ENCODE measurements around the gene ARL6.
A peak's percentile ranks its signal among the peaks of the same experiment; 100 is the strongest.

The ARL6 gene, protein sequence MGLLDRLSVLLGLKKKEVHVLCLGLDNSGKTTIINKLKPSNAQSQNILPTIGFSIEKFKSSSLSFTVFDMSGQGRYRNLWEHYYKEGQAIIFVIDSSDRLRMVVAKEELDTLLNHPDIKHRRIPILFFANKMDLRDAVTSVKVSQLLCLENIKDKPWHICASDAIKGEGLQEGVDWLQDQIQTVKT

DNA sequence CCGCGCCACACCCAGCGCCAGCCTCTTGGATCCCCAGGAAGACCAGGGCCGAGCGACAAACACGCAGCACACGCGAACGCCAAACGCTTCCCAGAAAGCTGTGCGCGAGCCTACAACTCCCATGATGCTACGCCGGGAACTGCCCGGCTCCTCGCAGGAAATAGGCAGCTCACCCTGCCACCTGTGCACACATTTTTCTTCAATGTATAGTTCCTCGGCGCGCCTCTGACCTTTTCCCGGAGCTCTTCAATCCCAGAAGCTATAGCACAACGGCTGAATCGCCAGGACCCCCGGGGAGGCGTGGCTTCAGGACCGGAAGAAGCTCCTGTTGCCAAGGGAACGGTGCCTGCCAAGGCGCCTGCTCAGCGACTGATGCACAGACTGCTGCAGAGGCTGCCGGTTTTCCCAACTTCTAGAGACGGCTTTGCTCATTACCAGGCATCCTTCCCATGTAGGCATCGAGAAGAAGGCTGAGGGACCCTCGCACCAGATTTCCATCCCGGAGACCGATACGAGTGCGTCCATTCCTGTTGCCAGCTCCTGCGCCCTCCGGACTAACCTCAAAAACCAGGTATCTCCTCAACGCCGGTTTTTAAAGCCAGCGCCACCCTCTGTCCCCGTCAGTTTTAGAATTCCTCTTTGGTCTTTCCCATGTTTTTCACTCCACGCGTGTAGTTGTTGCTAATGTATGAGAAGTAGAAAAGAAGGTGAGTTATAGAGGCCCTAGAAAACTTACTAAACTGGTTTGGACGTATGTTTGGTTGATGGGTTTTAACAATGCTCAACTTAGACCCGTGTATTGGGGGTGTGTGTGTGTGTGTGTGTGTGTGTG, at the start of gene ARL6:
Gene ARL6 (plus strand): TSS at position 352 of the 832 bp plus-strand sequence. CDS start 3,350 bp downstream, outside the sequence.
- Histone ChIP-seq H3K9ac (ENCODE audit: low read depth in 1 of 2, low read length in 2 of 2) (peak within 1 kb of the TSS; percentile 24 to 76), H3K27me3 (ENCODE audit: control insufficient read depth in 2 of 2, insufficient read depth in 2 of 2, low read length in 2 of 2) (no peaks in the 10 kb centered on the region), H3K4me3 (ENCODE audit: low read length in 2 of 2) (peak within 1 kb of the TSS; percentile 96 to 97), H3K4me1 (ENCODE audit: control insufficient read depth in 2 of 2, insufficient read depth in 2 of 2, low read length in 2 of 2) (no peaks in the 10 kb centered on the region), H3K27ac (ENCODE audit: low read depth in 2 of 2, low read length in 2 of 2) (peak within 1 kb of the TSS; percentile 26 to 69), H3K36me3 (ENCODE audit: control insufficient read depth in 2 of 2, insufficient read depth in 2 of 2, low read length in 2 of 2) (no peaks in the 10 kb centered on the region), H3K9me3 (ENCODE audit: control insufficient read depth in 2 of 2, low read length in 2 of 2) (no peaks in the 10 kb centered on the region)

DNA sequence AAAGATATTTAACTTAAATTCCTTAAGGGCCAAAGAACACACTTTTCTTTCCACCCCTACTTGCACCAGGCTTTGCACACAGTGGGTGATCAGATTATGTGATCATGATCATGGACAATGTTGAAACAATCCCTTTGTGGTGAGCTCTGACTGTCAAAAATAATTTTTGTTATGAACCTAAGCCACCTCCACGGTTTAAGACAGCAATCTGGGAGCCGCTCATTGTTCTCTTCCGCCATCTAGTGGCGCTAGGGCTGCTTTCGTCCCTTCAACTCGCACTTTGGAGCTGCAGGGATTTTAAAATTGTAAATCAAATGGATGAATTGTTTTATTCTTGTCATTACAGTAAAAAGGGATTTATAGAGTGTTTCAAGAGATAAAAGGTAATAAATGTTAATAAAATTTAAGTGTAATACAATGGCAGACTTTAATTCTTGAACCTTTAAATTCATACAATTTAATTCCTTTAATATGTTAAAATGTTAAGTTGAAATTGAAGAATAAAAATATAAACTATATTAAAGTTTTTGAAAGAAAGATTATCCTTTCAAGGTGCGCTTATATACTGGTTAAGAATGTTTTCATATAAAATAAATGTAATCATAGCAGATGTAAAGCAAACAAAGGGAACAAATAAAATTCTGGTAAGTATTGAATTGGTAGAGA, 45.3 kb upstream of the ARL6 start:
- Histone ChIP-seq H3K27ac (ENCODE audit: low read depth in 2 of 2, low read length in 2 of 2) (no peak overlapping the region), H3K27me3 (ENCODE audit: control insufficient read depth in 2 of 2, insufficient read depth in 2 of 2, low read length in 2 of 2) (no peaks in the 10 kb centered on the region), H3K9ac (ENCODE audit: low read depth in 1 of 2, low read length in 2 of 2) (no peak overlapping the region), H3K4me1 (ENCODE audit: control insufficient read depth in 2 of 2, insufficient read depth in 2 of 2, low read length in 2 of 2) (no peaks in the 10 kb centered on the region), H3K4me3 (ENCODE audit: low read length in 2 of 2) (no peak overlapping the region), H3K36me3 (ENCODE audit: control insufficient read depth in 2 of 2, insufficient read depth in 2 of 2, low read length in 2 of 2) (no peaks in the 10 kb centered on the region), H3K9me3 (ENCODE audit: control insufficient read depth in 2 of 2, low read length in 2 of 2) (no peaks in the 10 kb centered on the region)

DNA sequence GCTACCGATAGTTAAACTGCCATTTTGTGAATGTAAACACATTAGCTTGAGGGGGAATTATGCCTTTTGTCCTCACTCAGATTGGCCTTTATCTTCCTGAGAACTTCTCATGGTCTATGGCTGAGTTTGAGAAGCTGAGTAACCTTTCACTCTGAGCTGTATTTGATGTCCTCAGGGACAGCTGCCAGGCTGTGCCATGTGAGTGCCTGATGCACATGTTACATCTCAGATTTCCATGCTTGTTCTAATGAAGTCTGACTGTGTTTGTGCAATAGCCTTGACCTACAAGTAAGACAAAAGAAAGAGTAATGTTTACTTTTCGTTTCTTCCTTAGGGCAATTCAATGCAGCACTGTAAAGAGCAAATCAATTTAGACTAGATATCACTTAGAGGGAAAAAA, 44.1 kb upstream of the ARL6 start:
- H3K27me3 ChIP-seq (ENCODE audit: control insufficient read depth in 2 of 2, insufficient read depth in 2 of 2, low read length in 2 of 2) = no peaks in the 10 kb centered on the region
- H3K4me3 ChIP-seq (ENCODE audit: low read length in 2 of 2) = no peak overlapping the region
- H3K4me1 ChIP-seq (ENCODE audit: control insufficient read depth in 2 of 2, insufficient read depth in 2 of 2, low read length in 2 of 2) = no peaks in the 10 kb centered on the region
- no peaks in the 10 kb centered on the region for H3K9me3 ChIP-seq (ENCODE audit: control insufficient read depth in 2 of 2, low read length in 2 of 2)
- H3K36me3 ChIP-seq (ENCODE audit: control insufficient read depth in 2 of 2, insufficient read depth in 2 of 2, low read length in 2 of 2) = no peaks in the 10 kb centered on the region
- no peak overlapping the region for H3K9ac ChIP-seq (ENCODE audit: low read depth in 1 of 2, low read length in 2 of 2)
- H3K27ac ChIP-seq (ENCODE audit: low read depth in 2 of 2, low read length in 2 of 2) = no peak overlapping the region

DNA sequence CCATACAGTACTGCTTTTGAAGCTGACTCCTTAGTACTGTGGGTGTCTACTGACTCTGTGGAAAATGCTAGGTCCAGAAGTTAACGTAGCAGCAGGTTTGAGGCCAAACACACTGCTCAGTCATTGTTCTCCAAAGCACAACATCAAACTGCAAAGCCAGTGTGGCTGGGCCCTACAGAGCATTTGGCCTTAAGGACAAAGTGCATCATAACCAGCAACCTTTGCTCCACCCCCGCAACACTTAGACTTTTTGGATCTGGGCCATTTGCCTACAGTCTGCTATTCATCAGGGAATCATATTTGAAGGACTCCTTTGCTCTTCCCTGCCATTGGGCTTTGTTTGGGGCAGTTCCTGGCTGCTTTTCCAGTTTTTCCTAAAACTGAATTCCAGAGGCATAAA, 43.1 kb upstream of the ARL6 start:
- H3K36me3 ChIP-seq (ENCODE audit: control insufficient read depth in 2 of 2, insufficient read depth in 2 of 2, low read length in 2 of 2) = no peaks in the 10 kb centered on the region
- H3K9me3 ChIP-seq (ENCODE audit: control insufficient read depth in 2 of 2, low read length in 2 of 2) = no peaks in the 10 kb centered on the region
- no peak overlapping the region for H3K9ac ChIP-seq (ENCODE audit: low read depth in 1 of 2, low read length in 2 of 2)
- no peak overlapping the region for H3K4me3 ChIP-seq (ENCODE audit: low read length in 2 of 2)
- H3K27me3 ChIP-seq (ENCODE audit: control insufficient read depth in 2 of 2, insufficient read depth in 2 of 2, low read length in 2 of 2) = no peaks in the 10 kb centered on the region
- no peak overlapping the region for H3K27ac ChIP-seq (ENCODE audit: low read depth in 2 of 2, low read length in 2 of 2)
- no peaks in the 10 kb centered on the region for H3K4me1 ChIP-seq (ENCODE audit: control insufficient read depth in 2 of 2, insufficient read depth in 2 of 2, low read length in 2 of 2)

DNA sequence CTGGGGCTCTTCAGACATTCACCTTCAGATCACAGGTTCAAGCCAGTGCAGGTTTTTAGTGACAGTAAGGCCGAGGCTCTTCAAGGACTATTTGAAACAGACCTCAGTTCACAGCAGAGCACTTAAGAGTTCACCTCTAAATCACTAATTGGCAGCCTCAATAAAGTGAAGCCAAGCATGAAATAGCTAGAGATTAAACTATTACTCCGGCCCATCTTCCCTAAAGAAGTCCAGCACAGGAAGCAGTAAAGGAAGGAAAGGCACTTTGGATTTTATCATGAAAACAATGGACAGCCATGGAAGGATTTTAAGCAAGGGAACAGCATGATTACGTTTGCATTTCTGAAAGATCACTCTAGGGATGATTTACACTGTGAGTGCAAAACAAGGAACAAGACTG, 27.6 kb upstream of the ARL6 start:
- no peaks in the 10 kb centered on the region for H3K9me3 ChIP-seq (ENCODE audit: control insufficient read depth in 2 of 2, low read length in 2 of 2)
- H3K9ac ChIP-seq (ENCODE audit: low read depth in 1 of 2, low read length in 2 of 2) = no peak overlapping the region
- no peaks in the 10 kb centered on the region for H3K36me3 ChIP-seq (ENCODE audit: control insufficient read depth in 2 of 2, insufficient read depth in 2 of 2, low read length in 2 of 2)
- H3K27me3 ChIP-seq (ENCODE audit: control insufficient read depth in 2 of 2, insufficient read depth in 2 of 2, low read length in 2 of 2) = no peaks in the 10 kb centered on the region
- H3K4me3 ChIP-seq (ENCODE audit: low read length in 2 of 2) = no peak overlapping the region
- H3K4me1 ChIP-seq (ENCODE audit: control insufficient read depth in 2 of 2, insufficient read depth in 2 of 2, low read length in 2 of 2) = no peaks in the 10 kb centered on the region
- H3K27ac ChIP-seq (ENCODE audit: low read depth in 2 of 2, low read length in 2 of 2) = no peak overlapping the region

DNA sequence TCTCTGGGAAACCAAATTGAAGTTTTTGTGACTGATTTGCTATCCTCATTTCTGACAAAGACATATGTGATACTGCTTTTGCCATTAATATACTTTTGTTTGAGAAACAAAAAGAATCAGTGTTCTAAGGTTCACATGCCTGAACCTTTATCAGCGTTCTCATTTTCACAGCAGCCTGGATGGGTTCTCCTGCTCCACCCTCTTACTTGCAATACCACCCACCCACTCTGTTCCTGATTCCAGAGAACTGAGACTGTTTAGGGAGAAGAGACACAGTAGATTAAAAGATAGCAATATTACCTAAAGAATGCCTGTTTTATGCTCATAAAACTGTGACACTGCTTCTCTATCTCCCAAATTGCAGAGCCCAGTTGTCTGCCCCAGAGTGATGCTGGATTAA, 25.8 kb upstream of the ARL6 start:
- Histone ChIP-seq H3K27ac (ENCODE audit: low read depth in 2 of 2, low read length in 2 of 2) (no peak overlapping the region), H3K9me3 (ENCODE audit: control insufficient read depth in 2 of 2, low read length in 2 of 2) (no peaks in the 10 kb centered on the region), H3K36me3 (ENCODE audit: control insufficient read depth in 2 of 2, insufficient read depth in 2 of 2, low read length in 2 of 2) (no peaks in the 10 kb centered on the region), H3K27me3 (ENCODE audit: control insufficient read depth in 2 of 2, insufficient read depth in 2 of 2, low read length in 2 of 2) (no peaks in the 10 kb centered on the region), H3K4me1 (ENCODE audit: control insufficient read depth in 2 of 2, insufficient read depth in 2 of 2, low read length in 2 of 2) (no peaks in the 10 kb centered on the region), H3K9ac (ENCODE audit: low read depth in 1 of 2, low read length in 2 of 2) (no peak overlapping the region), H3K4me3 (ENCODE audit: low read length in 2 of 2) (no peak overlapping the region)

DNA sequence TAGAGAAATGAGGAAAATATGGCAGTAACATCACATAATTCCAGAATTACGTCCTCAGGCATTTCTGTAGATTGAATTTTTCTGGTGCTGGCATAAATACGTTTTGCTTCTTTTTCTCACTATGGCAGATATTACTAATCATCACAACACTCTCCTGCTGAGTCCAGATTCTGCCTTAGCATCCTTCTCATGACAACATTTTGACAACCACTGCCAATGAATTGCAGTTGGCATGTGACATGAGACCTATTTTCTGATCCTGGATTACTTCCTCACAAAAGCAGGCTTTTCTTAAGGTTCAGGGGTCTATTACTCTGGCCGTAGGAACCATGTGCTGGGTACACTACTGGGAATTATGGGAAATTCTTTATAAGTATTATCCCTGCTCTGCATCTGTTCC, 22.5 kb upstream of the ARL6 start:
- Histone ChIP-seq H3K27me3 (ENCODE audit: control insufficient read depth in 2 of 2, insufficient read depth in 2 of 2, low read length in 2 of 2) (no peaks in the 10 kb centered on the region), H3K4me3 (ENCODE audit: low read length in 2 of 2) (no peak overlapping the region), H3K9ac (ENCODE audit: low read depth in 1 of 2, low read length in 2 of 2) (no peak overlapping the region), H3K9me3 (ENCODE audit: control insufficient read depth in 2 of 2, low read length in 2 of 2) (no peaks in the 10 kb centered on the region), H3K36me3 (ENCODE audit: control insufficient read depth in 2 of 2, insufficient read depth in 2 of 2, low read length in 2 of 2) (no peaks in the 10 kb centered on the region), H3K4me1 (ENCODE audit: control insufficient read depth in 2 of 2, insufficient read depth in 2 of 2, low read length in 2 of 2) (no peaks in the 10 kb centered on the region), H3K27ac (ENCODE audit: low read depth in 2 of 2, low read length in 2 of 2) (no peak overlapping the region)

DNA sequence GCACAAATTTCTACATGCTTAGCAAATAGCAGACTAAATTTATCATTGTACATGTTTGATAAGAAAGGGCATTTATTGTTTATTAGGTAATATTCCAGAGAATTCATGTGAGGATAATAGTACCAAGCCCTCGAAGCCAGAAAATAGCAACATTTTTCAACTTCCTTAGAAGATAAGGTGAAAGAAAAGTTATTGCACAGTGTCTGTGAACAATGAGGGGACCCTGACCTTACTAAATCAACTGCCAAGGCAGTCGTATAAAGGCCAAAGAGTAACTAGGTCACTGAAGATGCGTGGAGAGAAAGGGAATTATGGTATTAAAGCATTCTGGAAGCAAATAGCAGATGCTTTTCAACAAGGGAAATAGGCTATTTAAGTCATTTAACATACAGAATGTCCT, 20.3 kb upstream of the ARL6 start:
- Histone ChIP-seq H3K27me3 (ENCODE audit: control insufficient read depth in 2 of 2, insufficient read depth in 2 of 2, low read length in 2 of 2) (no peaks in the 10 kb centered on the region), H3K9ac (ENCODE audit: low read depth in 1 of 2, low read length in 2 of 2) (no peak overlapping the region), H3K4me1 (ENCODE audit: control insufficient read depth in 2 of 2, insufficient read depth in 2 of 2, low read length in 2 of 2) (no peaks in the 10 kb centered on the region), H3K9me3 (ENCODE audit: control insufficient read depth in 2 of 2, low read length in 2 of 2) (no peaks in the 10 kb centered on the region), H3K4me3 (ENCODE audit: low read length in 2 of 2) (no peak overlapping the region), H3K27ac (ENCODE audit: low read depth in 2 of 2, low read length in 2 of 2) (no peak overlapping the region), H3K36me3 (ENCODE audit: control insufficient read depth in 2 of 2, insufficient read depth in 2 of 2, low read length in 2 of 2) (no peaks in the 10 kb centered on the region)

DNA sequence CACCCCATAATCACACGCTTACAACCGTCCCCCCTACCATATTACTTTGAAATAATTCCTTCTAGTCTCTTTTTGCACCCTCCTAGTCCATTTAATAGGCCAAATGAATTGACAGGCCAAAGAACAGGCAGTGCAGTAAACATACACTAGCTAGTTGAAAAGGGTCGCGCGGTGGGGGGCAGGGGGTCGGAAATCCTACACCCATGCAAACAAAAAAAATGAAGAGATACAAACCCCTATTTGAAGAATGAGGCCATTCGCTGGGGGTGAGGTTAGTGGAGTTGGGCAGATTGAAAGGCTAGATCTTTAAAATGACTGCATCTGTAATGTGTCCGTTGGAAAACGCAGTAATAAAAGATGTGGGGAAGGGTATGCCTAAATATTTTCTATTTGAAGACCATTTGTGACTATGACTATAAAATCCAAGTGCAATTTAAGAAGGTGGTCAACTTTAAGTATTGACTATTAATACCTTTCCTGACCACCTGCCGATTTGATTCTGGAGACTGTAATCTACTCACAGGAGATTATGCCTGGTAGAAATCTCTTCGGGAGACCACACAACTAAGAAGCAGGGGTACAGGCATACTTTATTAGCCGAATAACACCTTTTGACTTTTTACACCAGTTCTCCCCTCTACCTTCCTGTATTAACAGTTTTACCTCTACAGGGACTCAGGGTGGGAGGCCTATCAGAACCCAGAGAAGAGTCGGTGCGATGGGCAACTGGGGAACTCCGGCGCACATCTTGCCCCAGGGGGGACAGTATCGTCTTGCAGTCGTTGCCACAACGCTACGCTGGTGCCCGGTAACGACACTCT, 762 bp upstream of the ARL6 start:
- H3K9me3 ChIP-seq (ENCODE audit: control insufficient read depth in 2 of 2, low read length in 2 of 2) = no peaks in the 10 kb centered on the region
- peak overlapping the region; percentile 96 to 97 for H3K4me3 ChIP-seq (ENCODE audit: low read length in 2 of 2)
- no peaks in the 10 kb centered on the region for H3K4me1 ChIP-seq (ENCODE audit: control insufficient read depth in 2 of 2, insufficient read depth in 2 of 2, low read length in 2 of 2)
- H3K27me3 ChIP-seq (ENCODE audit: control insufficient read depth in 2 of 2, insufficient read depth in 2 of 2, low read length in 2 of 2) = no peaks in the 10 kb centered on the region
- H3K27ac ChIP-seq (ENCODE audit: low read depth in 2 of 2, low read length in 2 of 2) = peak overlapping the region; percentile 26 to 69
- no peaks in the 10 kb centered on the region for H3K36me3 ChIP-seq (ENCODE audit: control insufficient read depth in 2 of 2, insufficient read depth in 2 of 2, low read length in 2 of 2)
- peak overlapping the region; percentile 24 to 76 for H3K9ac ChIP-seq (ENCODE audit: low read depth in 1 of 2, low read length in 2 of 2)

All from mucosa of rectum (tissue), 2 donors.